Heart right ventricle (tissue), 16 donors: Measurements from ENCODE around the gene MPHOSPH8. TPM values are rescaled to one million over a fixed set of nuclear protein-coding genes. Genes with fewer than 3 reads are reported as not detected.

Experiments
- ATAC-seq, 8 donors: fragments of 200-7000 bp; cut with Tn5 transposase; one replicate each; pipeline ENCODE4 v1.9.1; 2020; ENCODE audit warnings: mild to moderate bottlenecking in 8 of 8, moderate library complexity in 8 of 8, moderate number of reproducible peaks in 1 of 8
- DNase-seq, 2 donors: peaks; one replicate each; pipeline ENCODE4 v3.0.0-alpha.2; 2020
- H3K27ac ChIP-seq, 10 donors: fragments of 200-600 bp; sonication (generic) in 2 of 10; one replicate each; pipeline versions ENCODE4 v1.5.0 to v1.8.0; 2020 to 2022; ENCODE audit warnings: mild to moderate bottlenecking in 3 of 10
- H3K27me3 ChIP-seq, 7 donors: fragments of 200-600 bp; one replicate each; pipeline ENCODE4 v1.8.0; 2021 to 2022; ENCODE audit warnings: mild to moderate bottlenecking in 2 of 7
- H3K36me3 ChIP-seq, 9 donors: fragments of 200-600 bp; sonication (generic) in 1 of 9; one replicate each; pipeline versions ENCODE4 v1.5.0 to v1.8.0; 2020 to 2022; ENCODE audit warnings: mild to moderate bottlenecking in 2 of 9
- H3K4me1 ChIP-seq, 9 donors: fragments of 200-600 bp; sonication (generic) in 1 of 9; one replicate each; pipeline versions ENCODE4 v1.5.0 to v1.8.0; 2020 to 2022; ENCODE audit warnings: mild to moderate bottlenecking in 4 of 9
- H3K4me3 ChIP-seq, 10 donors: fragments of 200-600 bp; sonication (generic) in 2 of 10; one replicate each; pipeline versions ENCODE4 v1.5.0 to v1.8.0; 2020 to 2022; ENCODE audit warnings: mild to moderate bottlenecking in 7 of 10, moderate library complexity in 2 of 10
- H3K9me3 ChIP-seq, 11 donors: fragments of 200-600 bp in 10 of 11; sonication (generic) in 2 of 11; one replicate each; pipeline versions ENCODE4 v1.5.0 to v1.8.0; 2013 to 2022; ENCODE audit warnings: mild to moderate bottlenecking in 2 of 11, control low read depth in 1 of 11, moderate library complexity in 1 of 11
- CTCF ChIP-seq, 9 donors: fragments of 200-600 bp; sonication (generic) in 2 of 9; IDR thresholded peaks; one replicate each; pipeline versions ENCODE4 v1.5.0 to v1.8.0; 2021 to 2022; ENCODE audit warnings: antibody characterized with exemption in 9 of 9, mild to moderate bottlenecking in 5 of 9, moderate library complexity in 1 of 9
- WGBS, 2 donors: extraction: QIAGEN DNeasy Blood & Tissue Kit; methylation state at CpG; one replicate each; pipeline ENCODE4 v1.1.7; 2013; ENCODE audit warnings: inconsistent platforms in 1 of 2; 5-methylcytosine and 5-hydroxymethylcytosine counted together
- intact Hi-C, 10 donors: fragments of 100-400 bp; cut with DNase I; formaldehyde crosslinking; loops; one replicate each; pipeline versions ENCODE4 v1.11.1 to v1.14.2; 2022
- polyA plus RNA-seq, 2 donors: library from polyadenylated mRNA; stranded (reverse); fragments of 200-250 nt; gene quantifications; one replicate each; pipeline ENCODE4 v1.2.3, GENCODE V29; 2013
- total RNA-seq, 10 donors: library from RNA; stranded (reverse); fragmentation: NEBNext Ultra II Directional in 3 of 10; extraction: Animal tissue kit (Norgen Biotek cat#: 25700) in 3 of 10; gene quantifications; one replicate each; pipeline versions ENCODE4 v1.2.1 to v1.2.4, GENCODE V29; 2021 to 2023
- donor health status: Arrhythmogenic right ventricular cardiomyopathy.
- donor health status: ischemic (EF 13 %, LVEDD 7.1; RV severe dilation, severe dysfunction).
- donor health status: healthy with polysubstance abuse.
- donor health status: DM: no; HTN: yes; CAD: no.
- donor health status: DM: no; HTN: no; CAD: no.
- donor health status: ischemic (EF 25% LVEDD 6.9; RV normal size, moderate dysfunction).
- donor health status: ischemic (EF 25% LVEDD 5.7; RV mildly dilated, moderate dysfunction).
- donor health status: healthy.
- donor health status: DM: yes; HTN: yes; CAD: no.
- donor health status: Ischemic cardiomyopathy.
- donor health status: ischemic (EF 35%, LVEDD 5.7; RV mildly dilated, moderate dysfunction).
- donor health status: nonischemic (EF 11% LVEDD 7.7; RV severe dilation, severe dysfunction).
- donor health status: DM: yes; HTN: yes; CAD: no.
- donor health status: PGD.
- donor health status: ischemic (EF 29% LVEDD 5.4; RV normal size, mild dysfunction).
- donor health status: nonischemic (EF 23%, LVEDD 6.1; RV moderate dilation, normal function).

Gene MPHOSPH8
- total and polyA plus RNA-seq, 12 donors, result 13.3 to 50.5 (median 31.0) TPM

DNA sequence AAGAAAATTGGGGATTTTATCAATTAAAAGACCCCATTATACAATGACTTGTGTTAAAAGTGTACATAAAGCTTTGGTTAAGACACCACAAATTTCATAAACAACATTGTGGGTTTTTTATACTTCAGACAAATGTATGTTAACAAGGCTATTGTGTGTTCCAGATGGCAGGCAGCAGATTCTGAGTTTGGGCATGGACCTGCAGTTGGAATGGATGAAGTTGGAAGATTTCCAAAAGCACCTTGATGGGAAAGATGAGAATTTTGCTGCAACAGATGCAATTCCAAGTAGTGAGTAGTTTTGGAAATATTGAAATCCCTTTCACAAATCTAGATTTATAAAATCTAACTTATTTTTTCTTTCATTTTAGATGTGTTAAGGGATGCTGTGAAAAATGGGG lies 25.4 kb downstream of the MPHOSPH8 start:
- Histone ChIP-seq H3K4me1 (no peaks in the 10 kb centered on the region), H3K4me3 (no peak overlapping the region), H3K27me3 (no peaks in the 10 kb centered on the region), H3K27ac (no peak overlapping the region), H3K36me3 (peaks cover 0 to 99% (median 43%) of the 10 kb centered on the region in 9 donors), H3K9me3 (no peaks in the 10 kb centered on the region)
- no peak for ATAC-seq
- DNase-seq, result no peak
- intact Hi-C loops, result no loop called here
- TF ChIP-seq CTCF (IDR thresholded peaks at IDR 0.05), result no peak

- Histone ChIP-seq H3K36me3 (peaks cover 0 to 98% (median 52%) of the 10 kb centered on the region in 9 donors), H3K4me1 (peaks cover 0 to 18% (median 5%) of the 10 kb centered on the region in 9 donors), H3K9me3 (no peaks in the 10 kb centered on the region), H3K27ac (no peak overlapping the region), H3K27me3 (no peaks in the 10 kb centered on the region), H3K4me3 (no peak overlapping the region)
- intact Hi-C loops, result no loop called here
- no peak for TF ChIP-seq CTCF (IDR thresholded peaks at IDR 0.05)
- 88 to 95% methylated on average over 2 of the region's 2 CpGs for WGBS, 2 donors
- DNase-seq (no peak), ATAC-seq (no peak)
These were observed 27.7 kb downstream of the MPHOSPH8 start for GRCh38 chr13:19661126-19661525.

- Histone ChIP-seq H3K4me3 (no peak overlapping the region), H3K27me3 (no peaks in the 10 kb centered on the region), H3K36me3 (peaks cover 0 to 98% (median 57%) of the 10 kb centered on the region in 9 donors), H3K9me3 (no peaks in the 10 kb centered on the region), H3K4me1 (peaks cover 0 to 18% (median 5%) of the 10 kb centered on the region in 9 donors), H3K27ac (no peak overlapping the region)
- DNase-seq, result no peak
- no peak for ATAC-seq
- 95% methylated on average over 15 of the region's 15 CpGs for WGBS, 2 donors
- intact Hi-C loops, result no loop called here
- TF ChIP-seq CTCF (IDR thresholded peaks at IDR 0.05), result no peak
These were observed 28.1 kb downstream of the MPHOSPH8 start for GRCh38 chr13:19661561-19661960.

GRCh38 chr13:19663416-19663979 lies 30.0 kb downstream of the MPHOSPH8 start:
- 86 to 92% methylated on average over 13 of the region's 13 CpGs for WGBS, 2 donors
- intact Hi-C loops, result no loop called here
- ATAC-seq, result no peak
- Histone ChIP-seq H3K4me1 (peaks cover 0 to 18% (median 5%) of the 10 kb centered on the region in 9 donors), H3K36me3 (peaks cover 0 to 100% (median 72%) of the 10 kb centered on the region in 9 donors), H3K4me3 (no peak overlapping the region), H3K27me3 (no peaks in the 10 kb centered on the region), H3K9me3 (no peaks in the 10 kb centered on the region), H3K27ac (no peak overlapping the region)
- TF ChIP-seq CTCF (IDR thresholded peaks at IDR 0.05), result no peak
- no peak for DNase-seq
